Panc1 (cell line): ENCODE results near the gene ADORA1.

ENCODE experiments used
- CTCF ChIP-seq: fragments of 450-650 bp; IDR thresholded peaks from 2 replicates; pipeline ENCODE4 v1.5.1; 2017; ENCODE audit warnings: mild to moderate bottlenecking
- POLR2AphosphoS5 ChIP-seq: IDR thresholded peaks from 2 replicates; pipeline ENCODE4 v1.6.1; 2012; ENCODE audit warnings: mild to moderate bottlenecking, low read depth, low read length, moderate library complexity
- SIN3A ChIP-seq: IDR thresholded peaks from 2 replicates; pipeline ENCODE4 v1.6.1; 2012; ENCODE audit warnings: low read depth, mild to moderate bottlenecking, low read length, moderate library complexity, borderline replicate concordance; ENCODE audit not compliant: insufficient read depth
- TCF7L2 ChIP-seq: IDR thresholded peaks from 2 replicates; pipeline ENCODE4 v1.6.1; 2011; ENCODE audit warnings: mild to moderate bottlenecking, low read depth, low read length, inconsistent platforms

- TF ChIP-seq POLR2AphosphoS5 (no peak), CTCF (no peak), SIN3A (no peak), TCF7L2 (no peak)
Measured at GRCh38 chr1:203153051-203153988, 25.8 kb downstream of the ADORA1 start.
